ENCODE results near the gene CHD9. TPM values are rescaled to one million over a fixed set of nuclear protein-coding genes. Genes with fewer than 3 reads are reported as not detected.
A peak's percentile ranks its signal among the peaks of the same experiment; 100 is the strongest.

CHD9 gene
- total RNA-seq, 1 experiment from 2014 or later: 28.8 TPM

DNA sequence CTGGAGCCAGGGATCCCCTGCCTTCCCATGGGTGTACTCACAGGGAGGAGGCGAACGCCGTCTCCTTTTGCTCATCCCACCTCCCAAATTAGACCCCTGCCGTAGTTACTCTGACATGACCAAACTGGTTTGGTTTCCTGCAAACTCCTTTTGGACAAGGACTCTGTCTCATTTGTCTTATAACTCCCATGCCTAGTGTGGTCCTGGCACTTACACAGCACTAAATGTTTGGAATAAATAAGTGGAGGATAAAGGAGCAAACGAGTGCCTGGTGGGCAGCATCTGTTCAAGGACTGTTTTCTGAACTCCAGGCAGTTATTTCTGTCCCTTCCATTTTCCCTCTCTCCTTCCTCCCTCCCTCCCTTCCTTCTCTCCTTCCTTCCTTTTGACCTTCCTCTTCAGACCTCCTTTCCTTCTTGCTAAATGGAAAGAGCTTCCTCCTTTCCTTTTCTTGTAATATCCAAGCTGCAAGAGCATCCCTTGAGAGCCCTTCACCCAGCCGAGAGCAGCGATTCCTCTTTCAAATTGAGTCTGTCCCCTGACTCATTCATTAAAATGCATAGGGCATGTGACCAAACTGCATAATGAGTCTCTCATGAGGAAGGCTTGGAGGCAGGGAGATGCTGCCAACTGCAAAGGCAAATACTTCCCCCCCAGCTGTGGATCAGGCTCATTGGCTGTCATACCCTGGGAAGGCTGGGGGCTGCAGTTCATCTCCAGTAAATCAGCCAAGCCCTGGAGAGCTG is 36.8 kb downstream of the CHD9 start:
- peak; percentile 94 for DNase-seq (ENCODE audit: low read depth)

DNA sequence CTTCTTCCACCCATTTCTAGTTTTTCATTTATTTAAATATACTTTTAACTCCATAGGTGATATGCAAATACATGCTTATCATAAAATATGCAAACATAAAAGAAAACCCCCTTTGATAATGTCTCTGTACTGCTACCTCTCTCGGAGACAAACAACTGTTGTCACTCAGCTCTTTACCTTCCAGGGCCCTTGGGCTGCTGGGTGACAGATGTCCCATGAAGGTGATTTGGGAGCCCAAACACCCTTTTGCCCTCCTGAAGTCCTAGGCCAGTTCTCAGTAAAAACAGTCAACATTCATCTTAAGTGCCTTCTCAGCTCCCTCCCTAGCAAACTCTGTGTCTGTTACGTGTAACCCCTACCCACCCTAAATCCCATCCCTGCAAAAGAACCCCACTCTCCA is 37.5 kb downstream of the CHD9 start:
- no peak for DNase-seq (ENCODE audit: low read depth)

DNA sequence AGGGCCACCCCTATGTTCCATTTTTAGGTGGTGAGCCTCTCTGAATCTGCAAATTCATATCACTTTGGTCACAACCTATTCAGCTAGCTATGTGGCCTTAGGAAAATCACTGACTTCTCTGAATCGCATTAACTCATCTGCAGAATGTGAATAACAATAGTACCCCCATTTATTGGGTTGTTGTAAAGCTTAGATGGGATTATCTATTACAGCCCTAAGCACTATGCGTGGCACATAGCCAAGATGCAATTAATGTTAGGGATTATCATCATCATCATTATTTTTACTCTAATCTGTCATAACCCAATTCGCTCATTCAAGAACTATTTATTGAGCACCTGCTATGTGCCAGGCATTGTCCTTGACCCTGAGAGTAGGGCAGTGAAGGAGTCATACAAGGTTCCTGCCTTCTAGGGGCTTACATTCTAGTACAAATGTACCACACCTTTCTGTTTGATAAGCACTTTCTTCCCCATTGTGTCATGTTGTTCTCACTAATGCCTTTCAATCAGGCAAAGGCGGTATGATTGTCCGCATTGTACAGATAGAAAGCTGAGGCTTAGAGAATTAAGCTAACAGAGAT is 38.5 kb downstream of the CHD9 start:
- DNase-seq (ENCODE audit: low read depth): no peak

DNA sequence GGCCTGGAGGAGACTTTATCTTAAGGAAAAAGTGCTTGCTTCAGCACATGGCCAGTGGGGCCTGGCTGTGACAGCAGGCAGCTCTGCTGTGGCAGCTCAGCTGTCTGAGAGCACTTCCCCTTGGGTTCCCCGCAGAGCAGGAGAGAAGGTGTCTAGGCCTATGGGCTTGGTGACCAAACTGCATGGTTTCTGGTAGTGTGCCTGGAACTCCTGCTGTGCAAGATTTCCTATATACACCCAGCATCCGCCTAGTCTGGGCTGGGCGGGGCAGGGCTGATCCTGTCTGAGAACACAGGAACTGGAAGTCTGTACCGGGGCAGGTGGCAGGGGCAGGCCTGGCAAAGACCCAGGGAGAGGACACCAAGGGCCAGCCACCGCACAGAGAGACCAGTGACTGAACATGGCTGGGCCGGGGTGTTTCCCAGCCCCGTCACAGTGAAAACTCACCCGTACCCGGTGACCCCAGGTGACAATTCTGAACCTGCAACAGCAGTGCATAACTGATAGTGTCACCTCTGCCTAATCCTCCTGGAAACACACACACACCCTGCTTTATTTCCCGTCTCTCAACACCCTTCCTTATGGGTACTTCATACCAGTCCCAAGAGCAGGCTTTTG is 39.3 kb downstream of the CHD9 start:
- DNase-seq (ENCODE audit: low read depth): no peak

DNA sequence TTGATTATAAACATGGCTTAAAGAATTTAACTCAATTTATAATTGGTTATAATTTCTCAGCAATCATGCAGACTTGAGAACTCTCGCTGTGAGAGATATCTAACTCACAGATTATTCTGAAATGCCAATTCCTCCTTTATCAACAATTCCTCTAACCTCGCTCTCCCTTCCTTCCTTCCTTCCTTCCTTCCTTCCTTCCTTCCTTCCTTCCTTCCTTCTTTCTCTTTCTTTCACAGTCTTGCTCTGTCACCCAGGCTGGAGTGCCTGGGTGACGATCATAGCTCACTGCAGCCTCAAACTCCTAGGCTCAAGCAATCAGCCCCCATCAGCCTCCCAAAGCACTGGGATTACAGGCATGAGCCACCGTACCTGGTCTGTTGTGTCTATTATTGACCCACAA is 42.4 kb downstream of the CHD9 start:
- DNase-seq (ENCODE audit: low read depth): no peak

DNA sequence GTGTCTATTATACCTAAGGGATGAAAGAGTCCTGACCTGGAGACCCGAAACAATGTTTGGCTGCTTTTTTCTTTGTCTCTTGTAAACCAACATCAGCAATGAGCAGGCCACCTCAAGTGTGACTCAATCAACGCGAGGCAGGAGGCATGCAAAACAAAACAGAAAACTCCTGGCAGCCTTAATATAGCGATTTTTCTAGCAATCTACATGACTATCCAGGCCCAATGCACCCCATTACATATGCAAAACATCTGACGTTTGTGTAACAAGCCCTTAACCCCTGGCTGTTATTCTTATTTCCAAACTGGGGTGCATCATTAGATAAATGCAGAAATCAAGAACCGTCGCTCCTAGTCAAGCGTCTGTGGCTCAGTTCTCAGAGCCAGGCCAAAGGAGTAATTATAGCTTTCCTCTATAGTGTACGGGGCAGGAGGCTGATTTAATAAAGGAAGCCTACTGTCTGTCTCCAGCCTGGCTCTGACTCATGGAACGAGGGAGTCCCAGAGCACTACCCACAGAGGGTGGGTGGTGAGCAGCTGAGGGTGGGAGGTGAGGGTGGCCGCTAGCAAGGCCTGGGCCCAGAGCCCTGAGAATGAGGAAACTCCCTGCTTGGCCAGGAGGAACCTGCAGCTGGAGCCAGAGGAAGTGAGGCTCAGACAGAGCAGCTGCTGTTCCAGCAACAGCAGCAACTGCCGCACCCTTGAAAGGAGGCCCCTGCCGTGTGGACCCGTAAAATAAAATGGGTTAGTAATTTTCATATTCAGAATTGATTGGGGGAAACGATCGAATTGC is 43.9 kb downstream of the CHD9 start:
- peak; percentile 97 for DNase-seq (ENCODE audit: low read depth)

DNA sequence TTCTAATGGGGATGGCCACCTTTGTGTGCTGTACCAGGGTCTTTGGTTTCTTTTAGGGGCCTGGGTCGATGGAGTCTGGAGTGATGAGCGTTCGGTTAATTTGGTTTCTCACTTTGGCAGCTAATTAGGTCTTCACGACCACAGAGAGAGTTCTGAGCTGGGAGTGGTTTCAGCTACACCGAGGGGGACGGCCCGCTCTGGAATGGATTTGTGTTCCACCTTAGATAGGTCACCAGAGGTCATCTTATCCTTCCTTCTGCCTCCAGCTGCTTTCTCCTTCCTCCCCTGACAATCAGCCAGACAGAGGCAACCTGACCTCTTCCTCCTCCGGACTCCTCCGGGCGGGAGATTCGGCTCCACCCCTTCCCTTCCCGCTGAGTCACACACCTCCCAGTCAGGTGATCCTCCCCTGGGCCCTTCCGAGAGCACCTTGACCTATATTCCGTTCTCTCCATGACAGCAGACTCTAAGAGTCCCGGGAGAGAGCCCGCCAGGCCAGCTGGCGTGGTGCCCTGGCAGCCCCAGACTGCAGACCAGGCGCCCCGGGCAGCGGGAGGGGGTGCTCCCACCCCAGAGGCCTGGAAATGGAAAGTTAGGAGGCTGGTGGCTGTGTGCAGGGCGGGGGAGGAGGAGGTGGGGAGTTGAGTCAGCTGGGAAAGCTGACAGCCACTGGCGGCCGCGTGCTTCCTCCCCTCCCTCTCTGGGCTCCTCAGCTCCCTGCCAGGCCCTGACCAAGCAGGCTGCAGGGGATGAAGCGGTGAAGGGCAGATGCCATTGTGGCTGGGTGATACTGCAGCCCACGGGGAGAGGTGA is 44.7 kb downstream of the CHD9 start:
- DNase-seq (ENCODE audit: low read depth): peak; percentile 98

DNA sequence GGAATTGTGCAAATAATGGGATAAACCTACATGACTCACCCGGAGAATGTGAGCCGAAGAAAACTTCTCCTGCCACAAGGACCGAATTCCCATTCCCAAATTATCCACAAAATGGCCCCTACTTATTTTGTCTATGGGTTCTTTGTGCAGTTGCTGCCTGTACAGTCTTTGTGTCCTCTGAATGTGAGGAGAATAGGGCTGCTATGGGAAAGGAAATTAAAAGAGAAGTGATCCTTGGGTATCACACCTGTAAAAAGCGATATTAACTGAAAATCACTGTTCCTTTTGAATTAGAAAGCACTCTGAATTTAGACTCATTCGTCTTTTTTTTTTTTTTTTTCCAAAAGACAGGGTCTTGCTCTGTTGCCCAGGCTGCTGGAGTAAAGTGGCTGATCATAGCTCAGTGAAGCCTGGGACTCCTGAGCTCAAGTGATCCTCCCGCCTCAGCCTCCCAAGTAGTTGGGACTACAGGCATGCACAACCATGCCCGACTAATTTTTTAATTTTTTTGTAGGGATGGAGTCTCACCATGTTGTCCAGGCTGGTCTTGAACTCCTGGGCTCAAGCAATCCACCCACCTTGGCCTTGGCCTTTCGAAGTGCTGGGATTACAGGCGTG is 45.4 kb downstream of the CHD9 start:
- no peak for DNase-seq (ENCODE audit: low read depth)

DNA sequence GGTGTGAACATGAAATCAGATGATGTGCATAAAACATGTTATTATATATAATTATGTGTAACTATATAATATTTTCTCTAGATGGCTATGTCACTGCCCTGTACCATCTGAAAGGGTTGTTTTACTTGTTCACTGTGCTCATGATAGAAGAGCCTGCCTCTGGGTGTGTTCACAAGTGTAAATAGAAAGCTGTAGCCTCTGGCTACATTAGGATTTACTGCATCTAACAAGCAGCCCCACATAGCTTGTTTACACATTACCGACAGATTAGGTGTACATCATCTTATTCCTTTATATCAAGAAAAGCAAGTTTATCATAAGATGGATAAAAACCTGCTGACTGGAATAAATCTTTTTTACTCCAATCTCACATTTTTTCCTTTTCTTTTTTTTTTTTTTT is 46.1 kb downstream of the CHD9 start:
- no peak for DNase-seq (ENCODE audit: low read depth)

DNA sequence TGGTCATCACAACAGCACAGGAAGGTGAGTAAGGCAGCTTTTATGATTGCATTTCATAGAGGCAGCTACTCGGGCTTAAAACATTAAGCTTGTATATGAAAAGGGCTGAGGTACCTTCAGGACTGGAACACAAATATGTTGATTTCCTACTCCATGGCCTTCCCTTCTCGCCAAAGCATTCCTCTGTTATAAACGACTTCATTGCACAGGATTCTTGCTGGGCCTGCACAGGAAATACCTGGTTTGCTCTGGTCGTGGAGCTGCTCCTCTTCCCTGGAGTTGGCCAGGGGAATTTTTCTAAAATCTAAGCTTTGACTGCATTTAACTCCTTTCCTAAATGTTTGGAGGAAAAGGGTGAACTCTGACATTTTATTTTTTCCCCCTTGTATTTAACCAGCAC is 49.0 kb downstream of the CHD9 start:
- no peak for DNase-seq (ENCODE audit: low read depth)

DNA sequence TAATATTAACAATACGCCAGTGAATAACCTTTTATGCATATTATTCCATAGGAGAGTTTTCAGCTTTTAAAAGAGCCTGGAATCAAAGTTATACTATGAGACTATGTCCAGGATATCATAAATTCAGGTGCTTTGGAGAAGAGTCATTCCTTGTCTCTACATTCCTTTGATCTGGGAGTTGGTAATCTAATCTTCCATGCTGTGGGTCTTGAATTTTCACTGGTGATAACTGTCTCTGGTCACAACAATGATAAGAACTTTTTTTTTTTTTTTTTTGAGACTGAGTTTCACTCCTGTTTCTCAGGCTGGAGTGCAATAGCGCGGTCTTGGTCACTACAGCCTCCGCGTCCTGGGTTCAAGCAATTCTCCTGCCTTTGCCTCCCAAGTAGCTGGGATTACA is 50.8 kb downstream of the CHD9 start:
- no peak for DNase-seq (ENCODE audit: low read depth)

DNA sequence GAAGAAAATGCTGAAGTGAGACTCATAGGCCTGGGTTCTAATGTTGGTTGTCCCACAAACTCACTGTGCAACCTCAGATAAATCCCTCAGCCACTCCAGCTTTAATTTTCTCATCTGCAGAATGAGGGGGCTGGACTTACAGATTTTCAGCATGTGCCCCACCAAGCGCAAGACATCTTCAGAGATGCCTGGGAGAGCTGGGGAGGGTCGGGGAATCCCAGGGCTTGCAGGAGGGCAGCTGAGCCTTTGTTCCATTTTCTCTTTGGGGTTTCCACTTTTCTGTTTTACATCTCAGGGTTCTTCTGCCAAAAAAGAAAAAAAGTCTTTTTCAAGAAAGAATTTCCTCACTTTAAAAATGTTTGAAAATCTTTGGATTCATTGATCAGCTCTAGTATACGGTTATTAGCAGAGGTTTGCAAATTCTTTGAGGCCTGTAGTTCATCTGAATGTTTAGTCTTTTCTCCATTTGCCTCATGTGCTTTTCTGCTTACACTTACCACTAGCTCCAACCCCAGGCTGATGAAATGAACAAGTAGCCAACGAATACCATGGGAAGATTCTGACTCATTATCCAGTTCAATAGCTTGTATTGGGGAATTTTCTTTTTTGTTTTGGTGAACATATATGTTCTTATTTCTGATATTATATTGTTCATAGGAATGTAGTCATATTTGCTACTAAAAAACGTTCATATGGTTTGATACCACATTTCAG is 56.4 kb downstream of the CHD9 start:
- DNase-seq (ENCODE audit: low read depth): no peak

DNA sequence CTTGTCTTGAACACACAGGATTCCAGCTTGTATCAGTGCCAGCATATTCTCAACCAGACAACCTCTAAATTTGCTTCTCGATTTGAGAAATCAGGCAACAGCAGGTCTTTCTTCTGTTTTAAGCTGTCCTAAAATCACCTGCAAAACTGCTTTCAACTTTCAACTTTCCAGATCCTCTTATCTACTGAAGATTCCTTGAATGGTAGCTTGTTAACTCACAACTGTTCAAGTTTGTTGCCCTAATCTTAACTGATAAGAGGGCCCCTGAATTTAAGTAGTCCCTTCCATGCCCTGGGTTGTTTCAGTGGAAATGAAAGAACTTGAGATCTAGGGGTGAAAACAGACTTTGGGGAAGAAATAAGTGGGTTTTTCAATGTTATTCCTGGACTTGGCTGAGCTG is 57.2 kb downstream of the CHD9 start:
- no peak for DNase-seq (ENCODE audit: low read depth)

DNA sequence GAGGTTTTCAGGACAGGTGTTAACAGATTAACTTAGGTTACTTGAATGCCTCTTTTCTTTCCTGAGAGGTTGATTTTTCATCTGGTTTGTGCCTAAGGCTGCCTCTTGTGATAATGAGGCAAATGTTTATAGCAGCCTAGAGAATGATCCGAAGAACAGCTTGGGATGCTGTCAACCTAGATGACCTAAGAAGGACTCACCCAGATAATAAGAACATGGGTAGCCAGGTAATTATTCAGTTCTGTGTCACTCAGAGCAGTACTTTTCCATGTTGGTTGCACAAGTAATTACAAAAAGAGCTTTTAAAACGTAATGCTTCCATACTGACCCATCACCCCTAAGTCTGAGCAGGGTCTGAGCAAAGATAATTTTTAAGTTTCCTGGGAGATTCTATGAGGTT is 60.3 kb downstream of the CHD9 start:
- no peak for DNase-seq (ENCODE audit: low read depth)

DNA sequence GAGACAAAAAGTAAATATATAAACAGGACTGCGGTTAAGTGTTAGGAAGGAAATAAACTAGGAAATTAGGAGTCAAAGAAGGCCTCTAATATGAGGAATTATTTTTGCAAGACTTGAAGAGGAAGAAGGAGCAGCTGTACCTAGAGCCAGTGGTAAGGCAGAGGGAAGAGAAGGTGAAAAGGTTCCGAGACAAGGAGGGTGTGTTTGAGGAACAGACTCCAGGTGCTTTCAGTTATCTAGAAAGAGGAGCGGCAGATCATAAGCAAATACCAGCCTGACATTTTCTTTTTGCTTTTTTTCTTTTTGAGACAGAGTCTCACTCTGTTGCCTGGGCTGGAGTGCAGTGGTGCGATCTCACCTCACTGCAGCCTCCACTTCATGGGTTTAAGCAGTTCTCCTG is 61.0 kb downstream of the CHD9 start:
- DNase-seq (ENCODE audit: low read depth): no peak

DNA sequence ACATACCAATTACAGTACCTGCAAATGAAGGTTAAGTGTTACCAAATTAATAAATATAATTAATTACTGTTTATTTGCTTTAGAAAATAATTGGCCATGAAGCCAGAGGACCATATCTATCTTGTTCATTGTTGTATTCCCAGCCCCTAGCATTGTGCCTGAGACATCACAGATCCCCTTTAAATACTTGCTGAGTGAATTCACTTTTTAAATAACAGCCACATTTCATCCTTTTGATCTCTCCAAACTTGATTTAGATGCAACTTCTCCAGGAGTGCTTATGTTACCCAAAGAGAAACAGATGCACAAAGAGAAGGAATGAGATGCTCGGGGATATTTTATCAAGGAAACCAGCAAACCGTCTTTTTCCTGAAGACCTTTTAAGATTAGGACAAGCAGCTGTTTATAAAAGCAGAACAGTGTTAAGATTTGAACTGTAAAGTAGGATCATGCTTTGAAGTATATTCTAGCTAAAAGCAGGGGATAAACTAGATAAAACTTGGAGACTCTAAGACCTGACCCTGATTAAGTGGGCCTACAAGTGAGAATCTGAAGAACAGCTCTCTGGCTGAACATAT is 66.3 kb downstream of the CHD9 start:
- no peak for DNase-seq (ENCODE audit: low read depth)

DNA sequence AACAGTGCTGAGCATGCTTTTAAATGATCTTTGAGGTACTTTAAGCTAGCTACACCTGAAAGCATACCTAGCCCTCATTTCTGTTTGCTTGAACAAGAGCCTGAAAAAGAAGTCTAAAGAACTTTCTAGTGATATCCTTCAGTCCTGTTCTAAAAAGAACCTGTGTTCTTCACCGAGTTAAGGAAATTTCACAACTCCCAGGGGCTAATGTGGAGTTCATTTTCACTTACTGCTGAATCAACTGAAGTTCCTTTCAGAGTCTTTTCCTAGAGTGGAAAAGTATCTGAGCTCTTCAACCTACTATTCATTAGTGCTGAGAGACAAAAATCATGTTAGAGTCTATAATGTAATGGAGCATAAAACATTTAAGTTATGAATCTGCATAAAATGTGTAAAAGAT is 66.9 kb downstream of the CHD9 start:
- DNase-seq (ENCODE audit: low read depth): no peak

DNA sequence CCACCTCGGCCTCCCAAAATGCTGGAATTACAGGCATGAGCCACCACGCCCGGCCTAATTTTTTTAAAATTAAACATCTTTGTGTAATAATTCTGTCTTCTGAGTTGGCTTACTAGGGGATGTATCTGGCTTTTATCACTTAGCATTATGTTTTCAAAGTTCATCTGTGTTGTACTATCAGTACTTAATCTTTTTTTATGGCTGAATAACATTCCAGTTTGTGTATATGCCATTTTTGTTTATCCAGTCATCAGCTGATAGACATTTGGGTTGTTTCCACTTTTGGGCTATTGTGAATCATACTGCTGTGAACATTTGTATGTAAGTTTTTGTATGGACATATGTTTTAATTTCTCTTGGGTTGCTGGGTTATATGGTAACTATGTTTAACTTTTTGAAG is 69.0 kb downstream of the CHD9 start:
- peak; percentile 7 for DNase-seq (ENCODE audit: low read depth)

DNA sequence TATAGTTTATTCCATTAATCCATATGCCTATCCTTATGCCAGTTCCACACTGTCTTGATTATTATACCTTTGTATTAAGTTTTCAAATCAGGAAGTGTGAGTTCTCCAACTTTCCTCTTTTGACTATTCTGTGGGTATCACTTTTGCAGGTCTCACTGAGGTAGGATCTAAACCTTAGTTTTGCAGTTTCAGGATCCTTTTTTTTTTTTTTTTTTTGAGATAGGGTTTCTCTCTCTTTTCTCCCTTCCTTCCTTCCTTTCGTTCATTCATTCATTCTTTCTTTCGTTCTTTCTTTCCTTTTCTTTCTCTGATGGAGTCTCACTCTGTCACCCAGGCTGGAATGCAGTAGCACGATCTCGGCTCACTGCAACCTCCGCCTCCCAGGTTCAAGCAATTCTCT is 71.6 kb downstream of the CHD9 start:
- no peak for DNase-seq (ENCODE audit: low read depth)

Measured in RPMI7951 (cell line).